NCI-H748 (cell line): ENCODE data around the gene AP3S2.
"Not testable (repeated sequence)": the region's sequence is repeated elsewhere in the genome, so short reads cannot be mapped to it uniquely, and the experiment has no call there.

Source experiments
- DNase-seq: peaks from one replicate; lab custom pipeline; 2025; ENCODE audit not compliant: unreplicated experiment; lab: John Stamatoyannopoulos, UW

Gene AP3S2

DNA sequence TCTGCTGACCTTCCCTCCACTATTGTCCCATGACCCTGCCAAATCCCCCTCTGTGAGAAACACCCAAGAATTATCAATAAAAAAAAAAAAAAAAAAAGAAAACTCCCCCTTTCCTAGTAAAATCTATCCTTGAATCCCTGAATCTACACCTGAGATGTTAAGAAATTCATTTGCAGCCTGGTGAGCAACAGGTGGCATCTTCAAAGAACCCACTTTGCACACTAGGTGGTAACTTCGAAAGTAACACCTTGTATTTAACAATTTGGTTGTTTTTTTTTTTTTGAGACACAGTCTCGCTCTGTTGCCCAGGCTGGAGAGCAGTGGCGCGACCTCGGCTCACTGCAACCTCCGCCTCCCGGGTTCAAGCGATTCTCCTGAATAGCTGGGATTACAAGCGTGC is 24.3 kb downstream of the AP3S2 start:
- DNase-seq: not testable (repeated sequence)

- DNase-seq: no peak
Measured at GRCh38 chr15:89864958-89865739, 28.6 kb downstream of the AP3S2 start.

DNA sequence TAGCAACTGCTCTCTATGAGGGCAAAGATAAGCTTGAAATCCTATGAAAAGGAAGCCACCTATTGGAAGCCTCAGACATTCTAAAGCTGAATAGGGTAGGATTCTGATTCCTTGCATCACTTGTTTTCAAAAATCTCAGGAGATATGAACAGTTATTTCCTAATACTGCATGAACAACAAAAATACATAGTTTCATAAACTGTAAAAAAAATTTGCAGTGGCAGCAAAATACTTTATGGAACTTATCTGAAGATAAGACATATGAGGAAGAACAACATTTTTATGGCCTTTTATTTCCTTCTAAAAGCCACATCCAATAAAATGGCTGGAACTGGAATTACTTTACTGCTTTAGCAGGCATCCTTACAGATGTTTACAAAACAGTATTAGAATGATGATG is 29.9 kb downstream of the AP3S2 start:
- no peak for DNase-seq

DNA sequence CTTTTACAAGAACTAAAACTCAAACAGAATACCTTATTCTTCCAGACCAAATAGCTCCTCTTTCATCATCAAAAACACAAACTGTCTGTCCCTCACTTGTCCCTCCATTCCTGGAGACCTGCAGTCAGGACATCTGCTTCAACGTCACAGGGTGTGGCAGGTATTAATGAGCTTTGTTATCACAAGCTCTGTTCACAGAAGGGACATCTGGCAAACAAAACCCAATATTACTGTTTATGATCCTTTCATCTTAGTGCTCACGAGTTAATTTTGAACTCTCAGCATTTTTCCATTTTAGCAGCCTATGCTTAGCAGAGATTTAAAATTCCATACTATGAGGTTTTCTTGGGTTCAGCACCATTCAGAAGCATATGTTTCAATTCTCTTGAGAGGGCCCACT is 32.9 kb downstream of the AP3S2 start:
- peak; percentile 76 for DNase-seq

DNA sequence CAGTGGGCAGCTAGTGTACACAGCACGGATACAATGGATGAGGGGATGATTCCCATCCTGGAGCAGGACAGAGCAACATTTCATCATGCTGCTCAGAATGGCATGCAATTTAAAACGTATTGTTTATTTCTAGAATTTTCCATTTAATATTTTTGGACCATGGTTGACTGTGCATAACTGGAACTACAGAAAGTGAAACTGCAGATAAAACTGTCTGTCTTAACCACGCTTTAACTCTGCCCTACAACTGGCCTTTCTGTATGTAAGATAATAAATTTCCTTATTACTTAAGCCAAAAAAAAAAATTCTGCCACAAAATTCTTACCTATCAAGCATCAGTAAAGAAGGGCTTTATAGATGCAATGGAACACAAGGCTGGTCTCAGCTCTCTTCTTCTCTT is 33.4 kb downstream of the AP3S2 start:
- DNase-seq: peak; percentile 16

- no peak for DNase-seq
Measured at GRCh38 chr15:89858661-89859458, 34.9 kb downstream of the AP3S2 start.

DNA sequence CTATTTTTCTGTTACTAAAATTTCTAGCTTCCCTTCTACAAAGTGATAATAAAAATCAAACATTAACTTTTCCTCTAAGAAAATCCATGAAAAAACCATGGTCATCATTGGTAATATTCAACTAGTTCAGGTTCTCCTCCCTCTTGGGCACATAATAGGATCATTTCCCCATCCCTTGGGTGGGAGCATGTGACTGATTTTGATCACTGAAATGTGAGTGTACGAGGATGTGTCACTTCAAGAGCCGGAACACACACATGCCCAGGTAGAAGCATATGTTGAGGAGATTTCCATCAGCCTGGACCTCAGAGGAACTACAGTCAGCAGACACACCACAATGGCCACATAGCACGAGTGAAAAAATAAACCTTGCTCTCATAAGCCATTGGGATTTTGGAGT is 36.1 kb downstream of the AP3S2 start:
- DNase-seq: no peak

- no peak for DNase-seq
Measured at GRCh38 chr15:89855948-89856347, 37.8 kb downstream of the AP3S2 start.

DNA sequence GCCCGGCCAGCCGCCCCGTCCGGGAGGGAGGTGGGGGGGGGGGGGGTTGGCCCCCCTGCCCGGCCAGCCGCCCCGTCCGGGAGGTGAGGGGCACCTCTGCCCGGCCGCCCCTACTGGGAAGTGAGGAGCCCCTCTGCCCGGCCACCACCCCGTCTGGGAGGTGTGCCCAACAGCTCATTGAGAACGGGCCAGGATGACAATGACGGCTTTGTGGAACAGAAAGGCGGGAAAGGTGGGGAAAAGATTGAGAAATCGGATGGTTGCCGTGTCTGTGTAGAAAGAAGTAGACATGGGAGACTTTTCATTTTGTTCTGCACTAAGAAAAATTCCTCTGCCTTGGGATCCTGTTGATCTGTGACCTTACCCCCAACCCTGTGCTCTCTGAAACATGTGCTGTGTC is 38.9 kb downstream of the AP3S2 start:
- DNase-seq: not testable (repeated sequence)

- DNase-seq: no peak
Measured at GRCh38 chr15:89852342-89852995, 41.3 kb downstream of the AP3S2 start.

GRCh38 chr15:89851673-89852341 is 42.0 kb downstream of the AP3S2 start:
- DNase-seq: no peak

DNA sequence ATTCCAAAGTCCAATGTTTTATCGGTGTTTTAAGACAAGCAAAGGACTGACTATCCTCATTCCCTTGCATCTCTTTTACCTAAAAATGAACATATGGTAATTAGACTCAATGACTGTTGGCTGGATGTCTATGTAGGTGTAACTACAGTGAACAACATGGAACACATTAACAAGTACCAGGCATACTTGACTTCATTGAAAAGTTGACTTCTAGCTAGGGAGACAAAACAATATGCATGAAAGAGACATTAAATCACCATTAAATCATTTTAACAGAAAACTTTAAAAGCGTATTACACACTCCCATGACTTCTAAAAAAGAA is 44.9 kb downstream of the AP3S2 start:
- no peak for DNase-seq

DNA sequence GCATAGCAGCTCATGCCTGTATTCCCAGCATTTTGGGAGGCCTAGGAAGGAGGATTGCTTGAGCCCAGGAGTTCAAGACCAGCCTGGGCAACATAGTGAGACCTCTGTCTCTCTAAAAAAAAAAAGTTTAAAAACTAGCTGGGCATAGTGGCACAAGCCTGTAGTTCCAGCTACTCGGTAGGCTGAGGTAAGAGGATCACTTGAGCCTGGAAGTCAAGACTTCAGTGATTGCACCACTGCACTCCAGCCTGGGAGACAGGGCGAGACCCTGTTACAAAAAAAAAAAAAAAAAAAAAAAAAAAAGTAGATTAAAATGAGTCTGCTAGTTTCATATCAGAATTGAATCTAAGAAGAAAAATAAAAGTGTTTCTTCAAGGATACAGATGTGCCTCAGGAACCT is 46.7 kb downstream of the AP3S2 start:
- DNase-seq: no peak

- no peak for DNase-seq
Measured at GRCh38 chr15:89845305-89845893, 48.4 kb downstream of the AP3S2 start.

DNA sequence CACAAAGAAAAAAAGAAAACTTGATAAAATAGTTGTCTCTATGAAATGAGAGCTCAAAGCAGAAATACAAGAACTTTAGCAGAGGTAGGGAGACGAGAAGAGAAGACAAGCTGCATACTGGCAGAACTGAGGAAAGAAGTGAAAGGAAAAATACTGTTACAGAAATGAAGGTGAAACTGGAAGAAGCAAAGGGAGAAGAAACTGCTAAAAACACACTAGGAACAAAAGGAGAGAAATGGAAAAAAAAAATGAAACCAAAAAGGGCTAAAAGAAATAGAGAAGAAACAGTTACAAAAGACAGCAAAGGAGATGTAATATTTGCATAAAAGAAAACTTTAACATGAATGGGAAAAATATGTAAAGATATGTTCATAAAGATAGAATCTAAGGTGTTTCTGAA is 51.8 kb downstream of the AP3S2 start:
- DNase-seq: no peak

DNA sequence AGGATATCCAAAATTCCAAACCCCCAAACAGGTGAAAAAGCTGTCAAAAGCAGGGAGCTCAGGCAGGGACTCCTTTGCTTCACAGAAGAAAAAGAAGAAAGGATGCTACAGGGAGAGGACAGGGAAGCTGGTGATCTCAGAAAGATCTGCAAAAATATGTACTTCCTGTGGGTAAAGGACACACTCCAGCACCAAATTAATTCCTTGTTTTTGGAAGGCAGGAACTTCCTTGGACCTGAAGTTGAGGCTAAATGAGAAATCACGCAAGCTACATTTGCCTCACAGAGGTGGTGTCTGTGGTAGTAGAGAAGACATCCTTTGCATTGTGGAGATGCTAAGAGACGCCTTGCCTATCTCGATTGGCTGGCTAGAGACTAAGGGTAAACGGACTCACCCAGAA is 52.5 kb downstream of the AP3S2 start:
- DNase-seq: no peak

DNA sequence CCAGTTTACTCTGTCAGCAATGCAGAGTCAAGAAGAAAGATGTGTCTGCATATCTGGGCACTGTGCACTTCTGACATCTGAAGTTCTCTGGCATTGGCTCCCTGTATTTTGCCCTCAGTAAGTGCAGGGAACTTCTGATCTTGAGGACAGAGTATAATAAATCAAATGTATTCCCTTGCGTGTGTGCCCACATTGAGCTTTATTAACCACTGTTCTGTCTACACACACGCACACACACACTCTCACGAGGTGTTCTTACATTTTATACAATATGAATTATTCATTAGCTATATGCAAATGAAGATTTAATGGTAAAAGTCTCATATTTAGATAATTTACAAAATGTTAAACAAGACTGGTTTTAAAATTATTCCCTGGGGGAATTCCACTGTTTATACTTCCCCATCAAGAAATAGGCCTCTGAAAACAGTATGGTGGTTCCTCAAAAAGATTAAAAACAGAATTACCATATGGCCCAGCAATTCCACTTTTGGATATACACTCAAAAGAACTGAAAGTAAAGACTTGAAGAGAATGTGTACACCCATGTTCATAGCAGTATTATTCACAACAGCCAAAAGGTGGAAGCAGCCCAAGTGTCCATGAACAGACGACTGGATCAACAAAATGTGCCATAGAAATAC is 54.5 kb downstream of the AP3S2 start:
- no peak for DNase-seq

GRCh38 chr15:89837830-89838178 is 56.0 kb downstream of the AP3S2 start:
- DNase-seq: no peak

- no peak for DNase-seq
Measured at GRCh38 chr15:89837134-89837829, 56.5 kb downstream of the AP3S2 start.
